Karpas-422 (cell line): ENCODE results near the gene TEX44. TPM values are rescaled to one million over a fixed set of nuclear protein-coding genes. Genes with fewer than 3 reads are reported as not detected.

Experiments
- DNase-seq: peaks from one replicate; pipeline ENCODE4 v3.0.0-alpha.2; 2015
- H2AFZ ChIP-seq: fragments of 200-600 bp; sonication (generic); 2 replicates; pipeline ENCODE4 v1.6.1; 2014; ENCODE audit warnings: antibody characterized with exemption, low read length, mixed read lengths
- H3K27ac ChIP-seq: fragments of 200-600 bp; sonication (generic); 2 replicates; pipeline ENCODE4 v1.5.1; 2014; ENCODE audit warnings: mild to moderate bottlenecking, low read length, moderate library complexity
- H3K27me3 ChIP-seq: fragments of 200-600 bp; sonication (generic); 2 replicates; pipeline ENCODE4 v1.6.1; 2014; ENCODE audit warnings: low read length, mixed read lengths
- H3K36me3 ChIP-seq: fragments of 200-600 bp; sonication (generic); 2 replicates; pipeline ENCODE4 v1.6.1; 2014; ENCODE audit warnings: low read length, mixed read lengths; ENCODE audit not compliant: insufficient read depth
- H3K4me1 ChIP-seq: fragments of 200-600 bp; sonication (generic); 2 replicates; pipeline ENCODE4 v1.6.1; 2014; ENCODE audit warnings: mild to moderate bottlenecking, low read length, mixed read lengths
- H3K4me2 ChIP-seq: fragments of 200-600 bp; sonication (generic); 2 replicates; pipeline ENCODE4 v1.6.1; 2014; ENCODE audit warnings: low read length, low read depth, mild to moderate bottlenecking; ENCODE audit not compliant: poor library complexity, severe bottlenecking
- H3K4me3 ChIP-seq: fragments of 200-600 bp; sonication (generic); 2 replicates; pipeline ENCODE4 v1.5.1; 2014; ENCODE audit warnings: mild to moderate bottlenecking, antibody characterized with exemption, low read length, mixed read lengths
- H3K79me2 ChIP-seq: fragments of 200-600 bp; sonication (generic); 2 replicates; pipeline ENCODE4 v1.6.1; 2014; ENCODE audit warnings: mild to moderate bottlenecking, low read length, mixed read lengths
- H3K9ac ChIP-seq: fragments of 200-600 bp; sonication (generic); 2 replicates; pipeline ENCODE4 v1.6.0; 2014; ENCODE audit warnings: low read length
- H3K9me2 ChIP-seq: fragments of 200-600 bp; sonication (generic), shearing (Covaris generic); replicated peaks from 2 replicates; pipeline ENCODE4 v1.6.0; 2014; ENCODE audit warnings: mild to moderate bottlenecking, low read length, moderate library complexity; ENCODE audit not compliant: insufficient read depth
- H3K9me3 ChIP-seq: fragments of 300-700, 200-600 bp; sonication (generic); 2 replicates; pipeline ENCODE4 v1.6.1; 2014; ENCODE audit warnings: low read length, mixed read lengths
- H4K20me1 ChIP-seq: fragments of 200-600 bp; sonication (generic); 2 replicates; pipeline ENCODE4 v1.6.1; 2014; ENCODE audit warnings: mild to moderate bottlenecking, antibody characterized with exemption, low read length, low read depth; ENCODE audit not compliant: insufficient read depth
- total RNA-seq: library from RNA; depleted of rRNA; stranded (reverse); fragments of >200 nt; shearing (Covaris generic); gene quantifications from 2 replicates; pipeline ENCODE4 v1.2.3, GENCODE V29; 2014; ENCODE audit warnings: low replicate concordance; rRNA removed

The TEX44 gene
- total RNA-seq, 1 experiment from 2014 or later, result not detected

DNA sequence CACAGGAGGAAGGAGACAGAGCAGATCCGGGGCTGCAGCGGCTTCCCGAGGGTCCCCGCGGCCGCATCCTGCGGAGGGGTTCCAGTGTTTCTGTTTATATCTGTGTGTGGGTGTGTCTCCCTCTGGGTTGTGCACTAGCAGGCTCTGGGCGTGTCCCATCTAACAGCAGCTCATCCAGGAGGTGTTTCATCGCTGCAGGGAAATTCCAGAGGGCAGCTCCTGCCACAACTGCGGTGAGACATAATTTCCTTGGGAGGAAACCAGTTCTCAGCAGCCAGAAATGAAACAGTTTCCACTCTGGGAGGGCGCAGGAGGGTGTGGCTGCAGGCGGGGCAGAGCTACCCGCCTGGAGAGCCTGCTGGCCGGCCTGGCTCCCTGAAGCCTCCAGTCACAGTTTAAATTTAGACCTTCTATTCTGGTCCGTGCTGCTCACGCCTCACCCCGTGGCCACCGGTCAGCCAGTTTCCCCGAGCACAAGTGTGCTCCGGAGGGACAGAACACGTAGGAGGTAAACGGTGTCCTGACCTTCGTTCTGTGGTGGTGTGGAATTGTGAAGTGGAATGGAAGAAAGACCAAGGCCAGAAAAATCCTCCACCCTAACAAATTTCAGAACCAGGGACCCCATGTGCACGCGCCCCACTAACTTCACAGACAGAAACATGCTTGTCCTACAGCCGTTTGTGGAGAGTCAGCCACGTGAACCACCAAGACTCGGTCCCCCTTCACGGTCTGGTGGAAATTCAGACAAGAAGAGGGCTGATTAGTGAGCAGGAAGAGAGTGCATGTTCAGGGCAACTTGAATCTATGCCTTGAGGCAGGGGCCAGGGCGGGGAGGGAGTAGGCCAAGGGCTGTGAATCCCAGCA, 50.2 kb downstream of the TEX44 start:
- no peaks in the 10 kb centered on the region for H3K36me3 ChIP-seq
- H2AFZ ChIP-seq, result peak overlapping the region; percentile 17; the same call in 1 of the 2 replicates
- peaks cover 13% of the 10 kb centered on the region for H3K4me1 ChIP-seq
- peak overlapping the region; percentile 1 for H3K9ac ChIP-seq
- H3K27me3 ChIP-seq, result no peaks in the 10 kb centered on the region
- no peak overlapping the region for H3K27ac ChIP-seq
- H3K79me2 ChIP-seq, result no peaks in the 10 kb centered on the region
- no peaks in the 10 kb centered on the region for H3K9me2 ChIP-seq
- no peaks in the 10 kb centered on the region for H4K20me1 ChIP-seq
- H3K4me3 ChIP-seq, result peak overlapping the region; percentile 6; the same call in 1 of the 2 replicates
- H3K4me2 ChIP-seq, result peak overlapping the region; percentile 51
- no peaks in the 10 kb centered on the region for H3K9me3 ChIP-seq
- DNase-seq, result no peak

DNA sequence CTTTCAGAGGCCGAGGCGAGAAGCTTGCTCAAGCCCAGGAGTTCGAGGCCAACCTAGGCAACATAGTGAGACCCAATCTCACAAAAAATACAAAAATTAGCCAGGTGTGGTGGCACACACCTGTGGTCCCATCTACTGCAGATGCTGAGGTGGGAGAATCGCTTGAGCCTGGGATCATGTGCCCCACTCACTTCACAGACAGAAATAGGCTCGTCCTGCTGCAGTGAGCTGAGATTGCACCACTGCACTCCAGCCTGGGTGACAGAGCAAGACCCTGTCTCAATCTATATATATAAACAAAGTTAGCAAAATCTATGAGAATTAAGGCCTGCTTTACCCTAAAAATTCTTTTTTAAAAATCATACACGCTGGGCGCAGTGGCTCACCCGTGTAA, 50.8 kb downstream of the TEX44 start:
- Histone ChIP-seq H3K79me2 (no peaks in the 10 kb centered on the region), H3K4me2 (no peak overlapping the region), H3K9me2 (no peaks in the 10 kb centered on the region), H4K20me1 (no peaks in the 10 kb centered on the region), H3K27ac (no peak overlapping the region), H3K9ac (no peak overlapping the region; the same call in 1 of the 2 replicates), H2AFZ (peak overlapping the region; percentile 17; the same call in 1 of the 2 replicates), H3K4me1 (peaks cover 15% of the 10 kb centered on the region), H3K9me3 (no peaks in the 10 kb centered on the region), H3K4me3 (no peak overlapping the region), H3K36me3 (no peaks in the 10 kb centered on the region), H3K27me3 (no peaks in the 10 kb centered on the region)
- no peak for DNase-seq

Other genes starting within 250 kb of the TEX44 start
- gene B3GNT7, start 197.2 kb upstream of the TEX44 start, total RNA-seq, result 2.8 and 4.7 TPM in 2 replicates
- 200 and 291 TPM in 2 replicates for gene NCL, start 128.4 kb upstream of the TEX44 start, total RNA-seq
- not detected in 2 replicates for gene NMUR1, start 62.4 kb upstream of the TEX44 start, total RNA-seq
- 1,532 and 1,657 TPM in 2 replicates for gene PTMA, start 115.7 kb downstream of the TEX44 start, total RNA-seq
- 67.2 and 87.8 TPM in 2 replicates for gene PDE6D, start 188.4 kb downstream of the TEX44 start, total RNA-seq
- gene COPS7B, start 193.6 kb downstream of the TEX44 start, total RNA-seq, result 40.4 and 67.6 TPM in 2 replicates